Type B pancreatic cell (in vitro differentiated cells): ENCODE data around the gene RYR2. TPM values are rescaled to one million over a fixed set of nuclear protein-coding genes. Genes with fewer than 3 reads are reported as not detected.

Source experiments
- DNase-seq: peaks from one replicate; pipeline ENCODE4 v3.0.0; 2021; ENCODE audit warnings: mixed read lengths; ENCODE audit not compliant: unreplicated experiment; ENCODE audit errors: extremely low spot score
- H3K27ac Mint-ChIP-seq: 2 replicates; pipeline ENCODE4 v1.8.0; 2021; ENCODE audit warnings: mild to moderate bottlenecking, mixed read lengths
- H3K27me3 Mint-ChIP-seq: 2 replicates; pipeline ENCODE4 v1.8.0; 2021; ENCODE audit warnings: mixed read lengths
- H3K36me3 Mint-ChIP-seq: 2 replicates; pipeline ENCODE4 v1.8.0; 2021; ENCODE audit warnings: mixed read lengths
- H3K4me1 Mint-ChIP-seq: one replicate; pipeline ENCODE4 v1.8.0; 2021; ENCODE audit warnings: mixed read lengths; ENCODE audit not compliant: unreplicated experiment
- H3K4me3 Mint-ChIP-seq: 2 replicates; pipeline ENCODE4 v1.8.0; 2021; ENCODE audit warnings: mild to moderate bottlenecking, mixed read lengths
- H3K9me3 Mint-ChIP-seq: 2 replicates; pipeline ENCODE4 v1.8.0; 2021; ENCODE audit warnings: mixed read lengths
- CTCF ChIP-seq: fragments of 200-600 bp; sonication (generic); conservative IDR thresholded peaks from 2 replicates; pipeline ENCODE4 v1.5.0; 2021; ENCODE audit warnings: antibody characterized with exemption, mild to moderate bottlenecking
- total RNA-seq: library from RNA; stranded (reverse); gene quantifications from 2 replicates; pipeline ENCODE4 v1.2.1, GENCODE V29; 2021; ENCODE audit warnings: low replicate concordance

Gene RYR2
- total RNA-seq, 1 donor from 2014 or later, result 0.58 TPM

- DNase-seq, result no peak
- no peaks in the 10 kb centered on the region for H3K9me3 Mint-ChIP-seq
- no peaks in the 10 kb centered on the region for H3K36me3 Mint-ChIP-seq
- H3K27ac Mint-ChIP-seq, result no peak overlapping the region
- H3K4me1 Mint-ChIP-seq, result peaks cover 6% of the 10 kb centered on the region
- H3K27me3 Mint-ChIP-seq, result no peaks in the 10 kb centered on the region
- TF ChIP-seq CTCF, result no peak
- no peak overlapping the region for H3K4me3 Mint-ChIP-seq
Observed at GRCh38 chr1:237152506-237153335, 110.7 kb downstream of the RYR2 start.

GRCh38 chr1:237154157-237154556, 112.2 kb downstream of the RYR2 start:
- Mint-ChIP-seq H3K27ac (no peak overlapping the region), H3K4me1 (peaks cover 6% of the 10 kb centered on the region), H3K4me3 (no peak overlapping the region), H3K36me3 (no peaks in the 10 kb centered on the region), H3K9me3 (no peaks in the 10 kb centered on the region), H3K27me3 (no peaks in the 10 kb centered on the region)
- TF ChIP-seq CTCF, result no peak
- DNase-seq, result no peak

- no peak overlapping the region for H3K27ac Mint-ChIP-seq
- H3K4me3 Mint-ChIP-seq, result no peak overlapping the region
- no peaks in the 10 kb centered on the region for H3K4me1 Mint-ChIP-seq
- DNase-seq, result no peak
- no peaks in the 10 kb centered on the region for H3K9me3 Mint-ChIP-seq
- no peaks in the 10 kb centered on the region for H3K36me3 Mint-ChIP-seq
- no peak for TF ChIP-seq CTCF
- no peaks in the 10 kb centered on the region for H3K27me3 Mint-ChIP-seq
Observed at GRCh38 chr1:237164406-237165352, 122.7 kb downstream of the RYR2 start.

- no peak for DNase-seq
- Mint-ChIP-seq H3K4me3 (no peak overlapping the region), H3K4me1 (no peaks in the 10 kb centered on the region), H3K27me3 (no peaks in the 10 kb centered on the region), H3K9me3 (no peaks in the 10 kb centered on the region), H3K36me3 (no peaks in the 10 kb centered on the region), H3K27ac (no peak overlapping the region)
- no peak for TF ChIP-seq CTCF
Observed at GRCh38 chr1:237166086-237166485, 124.1 kb downstream of the RYR2 start.

GRCh38 chr1:237166593-237167101, 124.7 kb downstream of the RYR2 start:
- H3K9me3 Mint-ChIP-seq, result no peaks in the 10 kb centered on the region
- H3K36me3 Mint-ChIP-seq, result no peaks in the 10 kb centered on the region
- no peak overlapping the region for H3K27ac Mint-ChIP-seq
- H3K4me3 Mint-ChIP-seq, result no peak overlapping the region
- DNase-seq, result no peak
- TF ChIP-seq CTCF, result no peak
- no peaks in the 10 kb centered on the region for H3K4me1 Mint-ChIP-seq
- no peaks in the 10 kb centered on the region for H3K27me3 Mint-ChIP-seq
